ENCODE data around the gene MRPL36. TPM values are rescaled to one million over a fixed set of nuclear protein-coding genes. Genes with fewer than 3 reads are reported as not detected.
"Not testable (repeated sequence)": the region's sequence is repeated elsewhere in the genome, so short reads cannot be mapped to it uniquely, and the experiment has no call there.

The MRPL36 gene
- total RNA-seq, 1 donor from 2014 or later, result 60.1 TPM

DNA sequence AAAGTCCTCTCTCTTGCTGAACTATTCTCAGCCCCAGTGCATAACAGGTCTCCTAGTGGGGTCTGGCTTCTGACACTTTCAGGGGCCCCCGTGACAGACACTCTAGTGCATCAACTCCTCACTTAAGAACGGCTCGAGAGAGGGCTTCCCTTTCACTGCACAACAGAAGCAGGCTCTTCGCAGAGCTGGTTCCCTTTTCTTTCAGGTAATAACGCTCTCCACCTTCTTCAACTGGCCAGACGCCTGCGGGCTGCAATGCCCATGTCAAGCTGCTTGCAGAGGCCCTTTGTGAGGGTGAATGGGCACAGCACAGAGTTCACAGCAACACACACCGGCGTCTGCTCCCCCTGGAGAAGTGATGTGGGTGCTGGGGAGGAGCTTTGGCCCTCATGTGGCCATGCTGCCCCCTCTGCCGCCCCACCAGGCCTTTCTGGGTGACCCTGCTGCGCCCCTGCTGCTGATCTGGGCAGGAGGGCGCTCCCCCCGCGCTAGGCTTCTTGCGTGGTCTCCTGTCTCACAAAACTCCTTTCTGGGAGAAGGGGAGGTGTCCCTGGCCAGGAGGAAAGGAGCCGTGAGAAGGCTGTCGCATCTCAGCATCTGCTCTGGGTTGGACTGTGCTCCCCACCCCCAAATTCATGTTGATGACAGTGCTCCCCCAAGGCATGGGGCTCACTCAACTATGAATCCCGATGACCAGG lies 2.4 kb downstream of the MRPL36 start:
- no peak for DNase-seq (ENCODE audit: low read depth, low spot score)

GRCh38 chr5:1796371-1797102 lies 3.1 kb downstream of the MRPL36 start:
- no peak for DNase-seq (ENCODE audit: low read depth, low spot score)

DNA sequence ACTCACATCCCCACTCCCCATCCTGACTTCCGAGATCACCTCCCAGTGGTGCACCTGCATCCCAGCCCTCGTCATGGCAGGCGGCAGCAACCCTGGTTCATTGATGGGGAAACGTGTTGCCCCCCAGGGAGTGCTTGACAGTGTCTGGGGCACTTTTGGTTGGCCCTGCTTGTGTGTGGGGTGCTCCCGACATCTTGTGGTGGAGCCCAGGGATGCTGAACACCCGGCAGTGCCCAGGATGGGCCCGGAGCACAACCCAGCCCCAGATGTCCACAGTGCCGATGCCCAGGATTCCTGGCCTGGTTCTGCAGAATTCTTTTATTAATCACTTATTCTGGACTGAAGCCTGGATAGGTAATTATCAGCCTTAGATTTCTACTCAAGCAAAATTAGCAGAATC lies 3.7 kb downstream of the MRPL36 start:
- DNase-seq (ENCODE audit: low read depth, low spot score), result no peak

GRCh38 chr5:1795506-1795905 lies 4.1 kb downstream of the MRPL36 start:
- no peak for DNase-seq (ENCODE audit: low read depth, low spot score)

DNA sequence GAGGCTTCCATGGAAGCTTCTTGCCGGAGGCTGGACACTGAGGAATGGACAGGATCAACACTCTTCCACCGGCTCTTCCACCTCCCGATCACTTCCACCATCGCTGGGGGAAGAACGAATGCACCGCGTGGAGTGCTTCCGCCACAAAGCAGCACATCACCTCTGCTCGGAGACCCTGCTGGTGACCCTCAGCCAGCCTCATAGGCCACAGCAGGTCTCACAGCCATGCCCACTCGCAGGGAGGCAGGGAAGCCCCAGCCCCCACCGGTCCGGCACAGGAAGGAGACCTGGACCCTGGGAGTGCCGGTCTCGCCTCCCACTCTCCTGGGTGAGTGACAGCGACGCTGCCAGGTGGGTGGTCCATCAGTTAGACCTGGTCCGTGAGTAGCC lies 4.7 kb downstream of the MRPL36 start:
- DNase-seq (ENCODE audit: low read depth, low spot score), result no peak

DNA sequence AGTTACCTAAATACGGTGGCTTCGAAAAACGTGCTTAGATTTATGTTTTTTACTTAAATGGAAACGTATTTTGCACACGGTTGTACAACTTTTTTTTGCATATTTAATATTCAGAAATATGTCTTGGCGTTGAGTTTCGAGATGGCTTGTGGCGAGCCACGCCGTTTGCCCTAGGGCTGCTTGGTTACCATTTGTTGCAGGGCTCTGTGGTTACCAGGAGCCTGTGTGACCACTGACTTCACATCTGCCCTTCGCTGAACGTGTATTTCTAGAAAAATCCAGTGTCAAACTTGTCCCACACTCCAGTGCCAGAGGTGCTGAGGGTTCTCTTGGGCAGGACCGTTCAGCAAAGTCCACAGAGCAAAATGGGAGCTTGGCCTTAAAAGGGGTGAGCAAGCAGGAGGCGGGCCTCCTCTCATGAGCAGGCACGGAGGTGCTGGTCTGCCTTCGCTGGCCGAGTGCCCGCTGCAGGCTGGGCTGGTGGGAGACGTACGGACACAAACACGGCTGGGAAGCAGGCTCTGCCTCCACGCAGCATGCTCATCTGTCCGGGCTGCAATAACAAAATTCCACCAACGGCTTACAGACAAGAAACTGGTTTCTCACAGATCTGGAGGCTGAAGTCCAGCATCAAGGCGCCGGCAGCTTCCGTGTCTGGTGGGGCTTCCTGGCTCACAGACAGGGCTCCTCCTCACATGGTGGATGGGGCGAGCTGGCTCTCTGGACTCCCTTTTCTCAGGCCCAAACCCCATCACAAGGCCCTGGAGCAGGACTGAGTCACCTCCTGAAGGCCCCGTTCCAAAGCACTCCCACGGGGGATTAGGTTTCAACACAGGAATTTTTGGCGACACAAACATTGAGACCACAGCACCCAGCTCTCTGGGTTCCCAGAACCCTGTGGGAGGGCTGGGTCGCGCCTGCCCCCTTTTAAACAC lies 5.4 kb downstream of the MRPL36 start:
- DNase-seq (ENCODE audit: low read depth, low spot score), result no peak

DNA sequence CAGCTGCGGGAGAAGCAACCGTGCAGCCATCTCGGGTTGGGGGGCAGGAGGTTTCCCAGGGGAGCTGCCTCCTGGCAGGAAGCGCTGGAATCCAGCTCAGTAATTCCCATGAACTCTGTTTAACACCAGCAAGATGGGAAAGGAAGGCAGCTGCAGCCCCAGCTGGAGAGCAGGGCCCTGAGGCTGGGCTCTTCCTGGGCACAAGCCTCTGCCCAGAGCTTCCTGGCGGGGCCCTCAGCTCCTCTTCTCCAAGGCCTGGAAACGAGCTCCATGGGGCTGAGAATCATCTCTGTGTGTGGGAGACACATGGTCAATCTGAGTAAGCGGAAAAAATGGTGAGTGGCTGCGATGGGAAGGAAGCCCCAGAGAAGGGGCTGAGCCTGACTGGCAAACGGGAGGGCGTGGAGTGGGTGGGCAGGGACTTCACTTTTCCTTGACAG lies 6.3 kb downstream of the MRPL36 start:
- DNase-seq (ENCODE audit: low read depth, low spot score), result no peak

DNA sequence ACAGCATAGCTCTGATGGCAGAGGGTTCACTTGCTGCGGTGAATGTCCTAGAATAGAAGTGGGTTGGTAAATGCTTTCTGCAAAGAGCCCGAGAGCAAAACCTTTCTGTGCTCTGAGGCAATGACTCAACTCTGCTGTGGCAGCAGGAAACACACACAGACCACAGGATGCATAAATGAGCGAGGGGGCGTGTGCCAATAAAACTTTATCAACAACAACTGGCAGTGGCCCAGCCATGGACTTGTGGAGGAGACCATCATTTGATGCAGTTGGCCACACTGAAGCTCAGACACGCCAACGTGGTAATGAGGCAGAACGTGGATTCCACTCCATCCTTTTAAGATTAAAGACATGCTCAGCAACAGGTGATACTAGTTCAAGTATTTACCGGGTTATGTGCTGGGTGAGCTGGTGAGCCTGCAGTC lies 6.8 kb downstream of the MRPL36 start:
- no peak for DNase-seq (ENCODE audit: low read depth, low spot score)

DNA sequence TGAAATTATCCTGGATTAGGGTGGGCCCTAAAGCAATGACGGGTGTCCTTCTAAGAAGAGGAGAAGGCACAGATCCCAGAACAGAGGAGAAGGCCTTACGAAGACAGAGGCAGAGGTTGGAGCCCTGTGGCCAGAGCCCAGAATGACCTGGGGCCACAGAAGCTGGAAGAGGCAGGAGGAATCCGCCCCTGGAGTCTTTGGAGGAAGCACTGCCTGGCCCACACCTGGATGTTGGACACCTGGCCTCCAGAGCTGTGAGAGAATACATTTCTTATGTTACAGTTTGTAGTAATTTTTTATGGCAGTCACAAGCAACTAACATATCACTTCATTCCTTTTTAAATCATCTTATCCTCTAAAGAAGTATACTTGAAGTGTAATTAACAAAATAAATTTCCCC lies 8.5 kb downstream of the MRPL36 start:
- no peak for DNase-seq (ENCODE audit: low read depth, low spot score)

DNA sequence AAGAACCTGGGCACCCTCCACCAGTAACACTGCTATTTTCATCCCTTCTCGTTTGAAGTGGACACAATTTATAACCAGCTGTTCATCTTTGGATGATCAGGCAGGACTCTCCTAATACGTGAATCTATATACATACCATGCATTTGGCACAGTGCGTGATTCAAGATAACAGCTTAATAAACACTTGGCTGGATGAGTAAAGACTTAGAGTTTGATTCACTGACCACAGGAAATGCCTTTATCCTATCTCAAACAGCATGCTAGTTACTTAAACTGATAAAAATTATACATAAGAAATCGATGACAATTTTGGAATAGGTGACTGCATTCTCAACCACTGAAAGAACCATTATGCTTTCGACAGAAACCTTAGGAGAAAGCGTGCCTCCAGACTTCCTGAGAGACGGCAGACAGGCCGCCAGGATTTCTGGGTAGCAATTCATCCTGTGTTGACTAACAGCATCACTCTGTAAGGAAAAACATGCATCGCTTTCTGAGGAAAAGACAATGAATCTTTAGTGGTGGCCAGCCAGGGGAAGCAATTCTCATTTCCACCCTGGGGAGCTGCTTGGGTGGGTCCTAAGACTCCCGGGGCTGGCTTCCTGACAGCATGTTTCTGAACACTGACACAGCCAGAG lies 9.7 kb downstream of the MRPL36 start:
- no peak for DNase-seq (ENCODE audit: low read depth, low spot score)

GRCh38 chr5:1789438-1789833 lies 10.2 kb downstream of the MRPL36 start:
- not testable (repeated sequence) for DNase-seq (ENCODE audit: low read depth, low spot score)

DNA sequence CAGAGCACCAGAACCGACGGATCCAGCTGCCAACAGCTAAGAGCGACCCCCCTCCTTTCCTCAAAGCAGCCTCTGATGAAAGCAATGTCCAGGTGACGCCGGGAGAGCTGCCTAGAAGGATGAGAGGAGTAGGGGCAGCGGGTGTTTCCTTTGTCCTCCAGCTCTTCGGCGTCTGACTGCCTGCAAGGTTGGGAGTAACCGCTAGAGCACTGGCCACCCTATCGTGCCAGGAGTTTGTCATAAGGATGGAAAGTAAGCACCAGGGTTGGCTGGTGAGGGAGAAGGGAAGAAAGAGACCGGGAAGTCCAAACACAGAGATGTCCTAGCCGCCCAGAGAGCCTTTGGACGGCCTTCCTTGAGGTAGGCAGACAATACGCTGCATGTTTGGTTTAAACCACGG lies 10.8 kb downstream of the MRPL36 start:
- no peak for DNase-seq (ENCODE audit: low read depth, low spot score)

- DNase-seq (ENCODE audit: low read depth, low spot score), result no peak
These were observed 11.4 kb downstream of the MRPL36 start for GRCh38 chr5:1788200-1788599.

- no peak for DNase-seq (ENCODE audit: low read depth, low spot score)
These were observed 12.1 kb downstream of the MRPL36 start for GRCh38 chr5:1787472-1788047.

DNA sequence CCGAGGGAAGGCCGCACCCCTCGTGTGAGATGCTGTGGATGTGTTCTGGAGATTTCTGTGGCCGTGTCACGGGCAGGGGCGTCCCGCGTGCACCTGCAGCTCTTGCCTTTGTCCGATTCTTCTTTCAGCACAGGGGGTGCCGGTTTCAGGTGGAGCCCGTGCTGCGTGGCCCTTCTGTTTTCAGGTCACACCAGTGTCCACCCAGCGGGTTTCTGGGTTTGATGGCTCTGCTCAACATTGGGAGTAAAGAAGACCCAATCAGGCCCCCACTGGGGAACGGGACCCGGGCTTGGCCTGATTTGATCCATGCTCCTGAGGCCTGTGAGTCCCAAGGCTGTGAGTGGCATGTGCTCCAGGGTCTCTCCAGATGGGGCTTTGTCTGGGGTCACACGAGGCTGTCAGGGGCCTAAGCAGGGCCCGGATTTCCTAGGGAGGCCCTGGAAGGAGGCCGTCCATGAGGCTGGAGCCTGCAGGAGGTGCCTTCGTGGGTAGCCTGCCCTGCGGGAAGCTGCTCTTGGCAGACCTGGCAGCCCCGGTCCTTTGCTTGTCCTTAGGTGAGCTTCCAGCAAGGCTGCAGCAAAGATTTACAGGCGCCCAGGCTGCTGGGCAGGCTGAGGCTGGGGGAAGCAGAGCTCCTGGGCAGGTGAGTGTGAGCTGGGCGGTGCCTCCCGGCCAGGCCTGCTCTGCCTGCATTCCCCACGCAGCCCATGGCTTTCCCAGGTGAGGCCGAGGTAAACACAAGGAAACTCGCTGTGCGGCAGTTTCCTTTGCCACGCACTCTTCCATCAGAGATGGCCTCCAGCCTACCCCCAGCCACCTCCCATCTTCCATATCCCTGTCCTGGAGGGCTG lies 12.8 kb downstream of the MRPL36 start:
- no peak for DNase-seq (ENCODE audit: low read depth, low spot score)

DNA sequence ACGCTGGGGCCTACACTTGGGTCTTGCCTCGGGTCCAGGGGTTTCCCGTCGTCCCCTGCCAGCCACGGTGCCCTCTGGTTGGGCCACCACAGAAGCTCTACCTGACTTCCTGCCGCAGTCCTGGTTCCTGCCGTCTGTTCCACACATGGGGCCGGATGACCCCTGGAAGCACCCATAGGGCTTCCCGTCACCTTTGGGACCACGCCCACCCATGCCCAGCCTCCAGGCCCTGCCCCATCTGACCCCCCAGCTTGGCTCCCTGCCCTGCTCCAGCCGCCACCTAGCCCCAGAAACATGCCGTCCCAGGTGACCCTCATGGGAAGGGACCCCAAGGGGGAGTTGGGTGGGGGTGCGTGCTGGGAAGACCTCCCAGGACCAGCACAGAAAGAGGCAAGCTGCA lies 13.7 kb downstream of the MRPL36 start:
- DNase-seq (ENCODE audit: low read depth, low spot score), result no peak

- DNase-seq (ENCODE audit: low read depth, low spot score), result no peak
These were observed 14.6 kb downstream of the MRPL36 start for GRCh38 chr5:1785062-1785461.

DNA sequence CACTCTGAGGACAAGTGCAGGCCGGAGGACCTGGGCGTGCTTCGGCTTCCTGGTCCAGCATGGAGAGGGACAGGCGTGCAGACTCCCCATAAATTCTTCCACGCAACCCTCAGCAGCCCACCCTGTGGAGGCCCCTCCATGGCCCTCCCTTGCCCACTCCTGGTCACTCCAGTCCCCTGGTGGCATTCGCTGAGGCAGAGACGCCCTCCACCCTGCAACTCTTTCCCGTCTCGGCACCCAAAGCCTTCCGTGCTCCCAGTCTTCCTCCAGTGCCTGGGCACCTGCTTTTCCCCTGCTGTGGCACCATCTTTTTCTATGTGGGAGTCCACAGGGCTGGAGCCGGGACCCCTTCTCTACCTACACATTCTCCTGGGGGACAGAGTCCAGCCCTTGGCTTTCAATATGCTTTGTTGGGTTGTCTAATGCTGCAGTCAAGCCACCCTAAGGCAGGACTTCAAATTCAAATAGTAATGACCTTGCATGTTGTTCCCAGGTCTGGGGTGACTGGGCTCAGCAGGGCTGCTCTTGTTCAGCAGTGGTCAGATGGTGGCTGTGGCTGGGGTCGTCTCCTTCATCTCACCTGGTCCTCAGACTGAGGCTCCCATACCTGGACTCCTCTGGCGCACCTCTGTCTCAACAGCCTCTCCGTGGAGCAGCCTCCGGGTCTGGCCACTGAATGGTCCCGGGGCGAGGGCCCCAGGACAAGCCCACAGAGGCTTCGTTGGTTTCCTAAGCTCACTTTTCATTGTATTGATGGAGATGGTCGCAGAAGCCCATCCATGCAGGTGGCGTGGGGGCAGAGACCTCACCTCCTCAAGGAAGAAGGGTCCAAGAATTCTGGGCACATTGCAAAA lies 15.2 kb downstream of the MRPL36 start:
- DNase-seq (ENCODE audit: low read depth, low spot score), result no peak

- no peak for DNase-seq (ENCODE audit: low read depth, low spot score)
These were observed 16.5 kb downstream of the MRPL36 start for GRCh38 chr5:1783216-1783554.

All from pulmonary artery endothelial cell (primary cell).